T-helper 1 cell treated with Interleukin-12 subunit alpha and Interleukin-12 subunit beta and Interleukin-4 antibody, amounts not matched to agents 30 ng/mL and 1 ng/mL, for 36 hours (primary cell): ENCODE results near the gene MSANTD2. TPM values are rescaled to one million over a fixed set of nuclear protein-coding genes. Genes with fewer than 3 reads are reported as not detected.

Experiments used
- intact Hi-C: fragments of 100-400 bp; cut with micrococcal nuclease; formaldehyde crosslinking; loops from one replicate; pipeline ENCODE4 v1.15.1; 2024
- total RNA-seq: library from RNA; stranded (reverse); gene quantifications from 2 replicates; pipeline ENCODE4 v1.2.3, GENCODE V29; 2022

Gene MSANTD2
- total RNA-seq, 1 donor from 2014 or later = 12.7 TPM

GRCh38 chr11:124740277-124740882 is 59.8 kb downstream of the MSANTD2 start:
- intact Hi-C loops = loop anchor here (1.0 to 10.0 kb wide), 5 partner anchors 23 to 1614 kb away; partner anchors contain the start of genes HYLS1 and ST3GAL4

GRCh38 chr11:124739479-124740276 is 60.5 kb downstream of the MSANTD2 start, which contains the start of gene NRGN:
TSS of gene NRGN (plus strand) at chr11:124739942. CDS start at chr11:124740085, 143 bp downstream.
- intact Hi-C loops = loop anchor here (1.0 to 10.0 kb wide), 8 partner anchors 8 to 1615 kb away; partner anchors contain the start of genes HYLS1, SIAE, SPA17 and ST3GAL4

- intact Hi-C loops = loop anchor here (1.0 to 5.0 kb wide), 3 partner anchors 8 to 622 kb away; partner anchors contain the start of genes SIAE, SPA17 and VWA5A
Measured at GRCh38 chr11:124738713-124739478, 61.3 kb downstream of the MSANTD2 start.

- intact Hi-C loops = loop anchor here (5.0 kb wide), 1 partner anchor 620 kb away; the partner anchor contains the start of gene VWA5A
Measured at GRCh38 chr11:124737638-124738305, 62.4 kb downstream of the MSANTD2 start.

- intact Hi-C loops = loop anchor here (5.0 kb wide), 1 partner anchor 619 kb away; the partner anchor contains the start of gene VWA5A
Measured at GRCh38 chr11:124736736-124737135, 63.5 kb downstream of the MSANTD2 start.

- intact Hi-C loops = no loop called here
Measured at GRCh38 chr11:124732230-124732629, 68.0 kb downstream of the MSANTD2 start.

GRCh38 chr11:124729571-124729970 is 70.6 kb downstream of the MSANTD2 start:
- intact Hi-C loops = no loop called here

GRCh38 chr11:124728134-124728533 is 72.1 kb downstream of the MSANTD2 start:
- intact Hi-C loops = no loop called here

- intact Hi-C loops = no loop called here
Measured at GRCh38 chr11:124727474-124727873, 72.7 kb downstream of the MSANTD2 start.

GRCh38 chr11:124725719-124726105 is 74.5 kb downstream of the MSANTD2 start:
- intact Hi-C loops = no loop called here

- intact Hi-C loops = no loop called here
Measured at GRCh38 chr11:124724979-124725718, 75.1 kb downstream of the MSANTD2 start.

- intact Hi-C loops = no loop called here
Measured at GRCh38 chr11:124722176-124722575, 78.0 kb downstream of the MSANTD2 start.

GRCh38 chr11:124719534-124719933 is 80.7 kb downstream of the MSANTD2 start:
- intact Hi-C loops = no loop called here

GRCh38 chr11:124718801-124719200 is 81.4 kb downstream of the MSANTD2 start:
- intact Hi-C loops = loop anchor here (1.0 kb wide), 1 partner anchor 46 kb away; the partner anchor contains the start of genes SIAE and SPA17

- intact Hi-C loops = loop anchor here (1.0 kb wide), 1 partner anchor 45 kb away; the partner anchor contains the start of genes SIAE and SPA17
Measured at GRCh38 chr11:124717786-124718651, 82.2 kb downstream of the MSANTD2 start.

GRCh38 chr11:124717421-124717785 is 82.8 kb downstream of the MSANTD2 start:
- intact Hi-C loops = no loop called here

GRCh38 chr11:124716591-124716990 is 83.6 kb downstream of the MSANTD2 start:
- intact Hi-C loops = no loop called here
